ENCODE results near the gene GNPTAB. TPM values are rescaled to one million over a fixed set of nuclear protein-coding genes. Genes with fewer than 3 reads are reported as not detected.

GNPTAB gene
- total and polyA plus RNA-seq, 2 of the 8 experiments (the other 6 are each of a cell fraction or from before 2014, with no cell fraction given): 21.5 to 51.3 TPM

DNA sequence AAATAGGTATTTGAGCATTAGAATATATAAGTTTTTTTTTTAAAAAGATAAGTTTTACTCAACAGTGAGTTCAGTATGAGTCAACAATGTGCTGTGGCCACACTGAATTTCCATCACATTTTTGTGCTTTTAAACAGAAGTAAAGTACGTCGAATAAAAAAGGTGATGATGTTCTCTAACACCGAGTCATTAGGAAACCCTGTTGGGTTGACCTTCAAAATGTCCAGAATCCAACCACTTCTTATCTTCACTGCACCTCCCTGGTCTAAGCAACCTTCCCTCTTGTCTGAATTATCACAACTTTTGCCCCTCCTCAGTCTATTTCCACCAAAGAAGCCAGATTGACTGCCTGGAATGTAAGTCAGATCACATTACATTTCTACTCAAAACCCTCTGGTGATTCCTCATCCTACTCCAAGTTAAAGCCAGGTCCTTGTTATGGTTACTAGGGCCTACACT, 48.5 kb downstream of the GNPTAB start (continued):
- no peak for TF ChIP-seq PHF8 (conservative IDR thresholded peaks at IDR 0.05; ENCODE audit: low read depth, low read length)
- no peak for TF ChIP-seq NRF1 (IDR thresholded peaks at IDR 0.05; ENCODE audit: low read depth, low read length)
